NB4 (cell line): ENCODE results near the gene KDM4B.

Experiments
- DNase-seq: peaks from one replicate; pipeline ENCODE4 v3.0.0; 2010; ENCODE audit warnings: low read depth
- H3K4me3 ChIP-seq: one replicate; pipeline ENCODE4 v1.5.1; 2011; ENCODE audit warnings: mild to moderate bottlenecking, low read depth, low read length, moderate library complexity
- MYC ChIP-seq: IDR thresholded peaks from 2 replicates; pipeline ENCODE4 v1.6.1; 2011; ENCODE audit warnings: low read depth, low read length
- POLR2A ChIP-seq: IDR thresholded peaks from 2 replicates; pipeline ENCODE4 v1.6.1; 2011; ENCODE audit warnings: mild to moderate bottlenecking; ENCODE audit not compliant: insufficient read length; ENCODE audit errors: extremely low read depth
- TF ChIP-seq, protein P1 (sequence below): IDR thresholded peaks from one replicate; pipeline ENCODE4 v1.5.1; 2012; ENCODE audit warnings: low read depth, low read length
- TF ChIP-seq, protein P2 (sequence below): IDR thresholded peaks from 2 replicates; pipeline ENCODE4 v1.6.1; 2011; ENCODE audit warnings: low read depth, low read length

The KDM4B gene

DNA sequence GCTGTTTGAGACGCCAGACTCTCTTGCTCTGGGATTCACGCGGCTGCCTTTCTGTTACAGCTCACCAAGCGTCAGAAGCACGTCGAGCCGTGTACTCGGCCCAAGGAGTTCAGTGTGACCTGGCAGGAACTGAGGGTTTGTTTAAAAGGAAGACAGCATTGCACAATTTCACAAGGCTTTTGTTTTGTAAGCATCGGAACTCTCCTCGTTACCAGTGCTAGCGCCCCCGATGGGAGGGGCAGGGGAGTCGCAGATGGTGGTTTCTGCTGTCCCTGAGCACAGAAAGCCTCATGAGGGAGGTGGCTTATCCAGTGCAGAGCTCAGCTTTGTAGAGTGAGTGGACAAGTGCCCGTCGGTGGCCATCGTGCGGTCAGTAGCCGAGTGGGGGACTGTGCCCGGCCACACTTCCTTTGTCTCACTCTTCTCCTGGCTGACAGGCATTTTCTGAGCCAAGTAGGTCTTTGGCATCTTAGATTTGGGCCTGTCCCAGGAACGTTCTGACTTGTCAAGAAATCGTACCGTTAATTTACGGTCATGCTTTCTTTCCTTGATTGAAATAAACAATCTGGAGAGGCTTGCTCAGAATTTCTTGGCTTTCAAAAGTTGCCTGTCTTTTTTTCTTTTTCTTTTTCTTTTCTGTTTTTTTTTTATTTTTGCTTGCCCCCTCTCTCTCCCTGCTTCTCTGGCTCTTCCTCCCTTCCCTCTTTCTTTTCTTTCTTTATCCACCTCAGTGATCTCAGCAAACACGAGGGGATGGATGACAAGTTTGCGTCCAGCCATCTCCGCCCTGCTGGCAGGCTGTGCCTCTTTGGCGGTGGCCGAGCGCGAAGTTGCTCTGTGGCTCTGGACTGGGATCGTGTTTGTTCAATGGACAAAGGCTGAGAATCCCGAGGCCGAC, 7.7 kb downstream of the KDM4B start:
- peak overlapping the region; percentile 25 for H3K4me3 ChIP-seq
- TF ChIP-seq POLR2A (no peak), MYC (no peak; the same call in 1 of the 2 replicates)
- TF ChIP-seq, protein P1, sequence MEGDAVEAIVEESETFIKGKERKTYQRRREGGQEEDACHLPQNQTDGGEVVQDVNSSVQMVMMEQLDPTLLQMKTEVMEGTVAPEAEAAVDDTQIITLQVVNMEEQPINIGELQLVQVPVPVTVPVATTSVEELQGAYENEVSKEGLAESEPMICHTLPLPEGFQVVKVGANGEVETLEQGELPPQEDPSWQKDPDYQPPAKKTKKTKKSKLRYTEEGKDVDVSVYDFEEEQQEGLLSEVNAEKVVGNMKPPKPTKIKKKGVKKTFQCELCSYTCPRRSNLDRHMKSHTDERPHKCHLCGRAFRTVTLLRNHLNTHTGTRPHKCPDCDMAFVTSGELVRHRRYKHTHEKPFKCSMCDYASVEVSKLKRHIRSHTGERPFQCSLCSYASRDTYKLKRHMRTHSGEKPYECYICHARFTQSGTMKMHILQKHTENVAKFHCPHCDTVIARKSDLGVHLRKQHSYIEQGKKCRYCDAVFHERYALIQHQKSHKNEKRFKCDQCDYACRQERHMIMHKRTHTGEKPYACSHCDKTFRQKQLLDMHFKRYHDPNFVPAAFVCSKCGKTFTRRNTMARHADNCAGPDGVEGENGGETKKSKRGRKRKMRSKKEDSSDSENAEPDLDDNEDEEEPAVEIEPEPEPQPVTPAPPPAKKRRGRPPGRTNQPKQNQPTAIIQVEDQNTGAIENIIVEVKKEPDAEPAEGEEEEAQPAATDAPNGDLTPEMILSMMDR = peak; percentile 75
- TF ChIP-seq, protein P2, sequence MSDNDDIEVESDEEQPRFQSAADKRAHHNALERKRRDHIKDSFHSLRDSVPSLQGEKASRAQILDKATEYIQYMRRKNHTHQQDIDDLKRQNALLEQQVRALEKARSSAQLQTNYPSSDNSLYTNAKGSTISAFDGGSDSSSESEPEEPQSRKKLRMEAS = peak; percentile 83
- peak; percentile 94 for DNase-seq

DNA sequence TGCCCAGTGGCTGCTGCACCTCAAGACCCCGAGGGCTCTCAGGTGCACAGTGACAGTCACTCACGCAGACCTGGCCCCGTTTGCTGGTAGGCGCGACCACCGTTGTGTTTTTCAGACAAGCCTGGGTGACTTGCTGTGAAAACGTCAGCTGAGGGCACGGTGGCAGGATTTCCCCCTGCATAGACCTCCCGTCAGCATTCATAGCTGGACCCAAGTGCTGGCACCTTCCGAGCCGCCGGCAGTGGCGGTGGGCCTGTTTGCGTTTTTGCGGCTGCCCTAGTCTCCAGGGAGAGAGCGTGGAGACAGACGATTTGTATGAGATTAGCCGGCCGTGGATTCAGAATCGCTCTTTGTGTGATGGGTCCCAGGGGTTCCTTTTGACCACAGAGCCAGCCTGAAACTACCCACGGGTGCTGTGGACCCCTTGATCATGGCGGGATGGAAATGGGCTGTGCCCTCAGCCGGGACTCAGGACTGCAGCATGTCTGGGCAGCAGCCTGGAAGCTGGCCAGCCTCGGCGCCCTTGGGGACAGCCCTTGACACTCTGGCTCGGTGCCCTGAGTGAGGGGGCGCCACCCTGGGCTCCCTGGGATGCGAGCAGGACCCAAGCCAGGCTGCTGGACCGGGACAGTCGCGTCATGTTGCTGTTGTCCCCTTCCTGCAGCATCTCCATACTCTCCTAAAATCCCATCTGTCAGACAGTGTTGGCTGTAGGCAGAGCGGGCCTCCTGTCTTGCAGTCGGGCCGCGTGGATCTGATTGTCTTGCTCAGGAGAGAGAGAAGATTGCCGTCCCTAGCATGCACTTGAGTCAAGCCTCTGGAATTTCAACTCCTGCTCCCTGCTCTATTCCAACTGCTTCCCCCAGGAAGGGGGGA, 8.6 kb downstream of the KDM4B start:
- no peak overlapping the region for H3K4me3 ChIP-seq
- TF ChIP-seq, protein P1 = no peak
- TF ChIP-seq, protein P2 = no peak
- TF ChIP-seq MYC (no peak), POLR2A (no peak)
- no peak for DNase-seq

DNA sequence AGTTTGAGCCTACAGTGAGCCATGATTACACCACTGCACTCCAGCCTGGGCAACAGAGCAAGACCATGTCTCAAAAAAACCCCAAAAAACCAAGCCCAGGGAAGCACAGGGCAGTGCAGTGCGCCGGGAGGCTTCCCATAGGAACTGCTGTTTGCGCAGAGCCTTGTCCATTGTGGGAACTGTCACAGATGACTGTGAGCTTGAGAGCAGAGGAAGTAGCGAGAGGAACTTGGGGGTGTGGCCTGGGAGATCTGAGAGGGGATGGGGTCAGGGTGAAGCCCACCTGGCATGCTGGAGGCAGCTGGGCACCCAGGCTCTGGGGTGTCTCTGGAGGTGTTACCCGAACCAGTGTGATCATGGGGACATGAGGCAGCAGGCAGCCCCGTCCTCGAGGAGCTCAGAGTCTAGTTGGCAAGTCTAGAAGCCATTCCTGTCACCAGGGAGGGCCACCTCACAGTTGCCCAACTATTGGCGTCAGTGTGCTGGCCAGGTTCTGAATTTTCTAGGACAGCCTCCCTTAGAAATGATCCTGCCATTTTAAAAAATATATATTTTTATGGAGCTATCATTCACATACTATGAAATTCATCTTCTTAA, 10.4 kb downstream of the KDM4B start:
- TF ChIP-seq MYC (no peak), POLR2A (no peak)
- TF ChIP-seq, protein P1 = no peak
- TF ChIP-seq, protein P2 = no peak
- H3K4me3 ChIP-seq = no peak overlapping the region
- DNase-seq = no peak

DNA sequence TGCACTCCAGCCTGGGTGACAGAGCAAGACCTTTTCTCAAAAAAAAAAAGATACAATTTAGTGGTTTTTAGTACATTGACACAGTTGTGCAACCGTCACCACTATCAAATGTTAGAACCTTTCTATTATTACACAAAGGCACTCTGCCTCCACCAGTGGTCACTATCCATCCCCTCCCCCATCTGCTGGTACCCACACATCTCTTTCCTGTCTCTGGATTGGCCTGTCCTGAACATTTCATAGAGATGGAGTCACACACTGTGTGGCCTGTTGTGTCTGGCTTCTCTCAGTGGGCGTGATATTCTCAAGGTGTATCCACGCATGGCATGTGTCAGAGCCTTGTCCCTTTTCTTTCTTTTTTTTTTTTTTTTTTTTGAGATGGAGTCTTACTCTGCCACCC, 11.2 kb downstream of the KDM4B start:
- no peak overlapping the region for H3K4me3 ChIP-seq
- DNase-seq = peak; percentile 38
- TF ChIP-seq, protein P1 = no peak
- TF ChIP-seq, protein P2 = no peak
- TF ChIP-seq MYC (no peak), POLR2A (no peak)

DNA sequence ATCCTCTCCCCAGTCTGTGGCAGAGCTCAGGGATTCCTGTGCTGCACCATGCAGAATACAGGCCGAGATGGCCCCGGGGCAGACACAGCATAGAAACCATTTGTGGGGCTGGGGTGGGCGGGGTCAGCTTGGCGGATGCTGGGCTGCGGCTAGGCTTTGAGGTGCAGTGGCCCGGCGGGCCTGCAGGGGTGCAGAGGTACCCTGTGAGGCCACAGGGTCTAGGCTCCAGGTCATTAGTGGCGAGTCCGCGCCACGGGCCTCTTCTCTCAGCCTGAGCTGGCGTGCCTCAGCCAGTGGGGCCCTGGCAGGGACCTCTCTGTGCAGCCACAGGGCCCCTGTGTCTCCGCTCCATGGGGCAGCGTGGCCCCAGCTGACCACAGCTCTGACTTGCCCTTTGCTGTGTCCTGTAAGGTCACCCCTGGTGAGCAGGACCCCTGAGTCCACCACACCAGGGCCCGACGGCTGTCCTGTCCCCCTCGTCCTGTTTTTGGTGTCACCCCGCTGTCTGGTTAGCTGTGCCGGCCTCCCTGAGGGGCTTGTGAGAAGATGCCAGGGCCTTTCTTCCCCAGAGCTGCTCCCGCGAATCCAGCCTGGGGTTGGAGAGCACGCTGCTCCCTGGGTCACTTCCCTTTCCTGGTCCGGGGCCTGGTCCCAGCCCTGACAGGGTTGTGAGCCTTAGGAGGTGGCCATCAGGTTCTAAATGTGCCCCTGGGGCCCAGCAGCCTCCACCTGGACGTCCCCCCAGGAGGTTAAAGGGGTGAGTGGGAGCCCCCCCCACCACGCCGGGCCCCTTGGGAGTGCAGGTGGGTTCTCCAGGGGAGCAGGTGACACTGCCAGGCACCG, 12.1 kb downstream of the KDM4B start:
- DNase-seq = no peak
- TF ChIP-seq POLR2A = no peak
- no peak for TF ChIP-seq MYC
- TF ChIP-seq, protein P1 = no peak
- TF ChIP-seq, protein P2 = no peak
- H3K4me3 ChIP-seq = no peak overlapping the region
